Measurements from ENCODE around the gene GPR158. TPM values are rescaled to one million over a fixed set of nuclear protein-coding genes. Genes with fewer than 3 reads are reported as not detected.

GPR158 gene
- total RNA-seq, 1 experiment from 2014 or later, result 0.24 TPM

- TF ChIP-seq CTCF (conservative IDR thresholded peaks at IDR 0.05), result no peak
- Histone ChIP-seq H2BK20ac (ENCODE audit: low read depth, low read length, poor library complexity, severe bottlenecking) (no peak overlapping the region), H4K20me1 (ENCODE audit: control insufficient read depth, insufficient read depth, insufficient read length) (no peaks in the 10 kb centered on the region), H3K27ac (ENCODE audit: insufficient read length, low read depth, low read length) (no peak overlapping the region), H3K79me1 (ENCODE audit: insufficient read depth, low read depth, low read length, poor library complexity, severe bottlenecking) (no peaks in the 10 kb centered on the region), H2BK120ac (ENCODE audit: low read depth, low read length, poor library complexity, severe bottlenecking) (no peak overlapping the region), H3K4me2 (ENCODE audit: insufficient read depth, insufficient read length, low read length) (peak overlapping the region; percentile 66), H3K4me1 (ENCODE audit: insufficient read depth, low read length) (no peaks in the 10 kb centered on the region), H2BK15ac (ENCODE audit: low read depth, low read length) (no peak overlapping the region), H3K27me3 (ENCODE audit: insufficient read depth, low read length) (peaks cover 8% of the 10 kb centered on the region; the same call in 1 of the 2 replicates), H4K5ac (ENCODE audit: insufficient read length, low read depth, low read length) (no peak overlapping the region), H3T11ph (ENCODE audit: low read length) (no peak overlapping the region), H3K79me2 (ENCODE audit: insufficient read depth, low read length) (no peaks in the 10 kb centered on the region), H2BK12ac (ENCODE audit: insufficient read length, low read depth, low read length) (no peak overlapping the region), H3K4ac (ENCODE audit: low read depth, low read length) (no peak overlapping the region), H2AK5ac (ENCODE audit: insufficient read length, low read length) (no peak overlapping the region), H3K23me2 (ENCODE audit: insufficient read length, low read depth, low read length, poor library complexity, severe bottlenecking) (peaks cover 22% of the 10 kb centered on the region), H3K9me3 (ENCODE audit: control insufficient read depth, low read depth, low read length) (no peaks in the 10 kb centered on the region), H3K9ac (ENCODE audit: extremely low read depth, insufficient read length, low read length) (no peak overlapping the region), H2BK5ac (ENCODE audit: insufficient read length, low read length) (no peak overlapping the region), H3K18ac (ENCODE audit: insufficient read length, low read depth, low read length) (no peak overlapping the region), H2AFZ (ENCODE audit: low read length) (no peak overlapping the region), H3K56ac (ENCODE audit: insufficient read length, low read depth, low read length) (no peak overlapping the region), H4K91ac (ENCODE audit: insufficient read length, low read depth, low read length) (no peak overlapping the region), H3K14ac (ENCODE audit: insufficient read depth, low read length) (no peak overlapping the region), H4K8ac (replicated peaks; ENCODE audit: insufficient read length, low read depth, low read length) (no peak overlapping the region), H3K23ac (ENCODE audit: insufficient read length, low read depth, low read length) (no peak overlapping the region)
- no CpG with 5 or more reads among the region's 36 CpGs for WGBS (ENCODE audit: extremely low coverage, insufficient read length, low lambda C conversion rate)
- H3K27ac Mint-ChIP-seq, result no peak overlapping the region
- H3K27me3 Mint-ChIP-seq (ENCODE audit: low read depth), result peaks cover 58% of the 10 kb centered on the region
- H3K4me1 Mint-ChIP-seq, result peaks cover 13 to 15% of the 10 kb centered on the region in 2 experiments
- no peaks in the 10 kb centered on the region; a peak in 1 of 5 replicates for H3K9me3 Mint-ChIP-seq
- H3K36me3 Mint-ChIP-seq (ENCODE audit: insufficient read depth in 1 of 3, low read depth in 3 of 3), result no peaks in the 10 kb centered on the region; a peak in 1 of 7 replicates
- DNase-seq, result peak; percentile 49
- H3K4me3 Mint-ChIP-seq, result peak overlapping the region; percentile 77 to 86
These were observed 1.7 kb downstream of the GPR158 start for GRCh38 chr10:25176421-25176968.
